ENCODE data around the gene CFAP46.

DNA sequence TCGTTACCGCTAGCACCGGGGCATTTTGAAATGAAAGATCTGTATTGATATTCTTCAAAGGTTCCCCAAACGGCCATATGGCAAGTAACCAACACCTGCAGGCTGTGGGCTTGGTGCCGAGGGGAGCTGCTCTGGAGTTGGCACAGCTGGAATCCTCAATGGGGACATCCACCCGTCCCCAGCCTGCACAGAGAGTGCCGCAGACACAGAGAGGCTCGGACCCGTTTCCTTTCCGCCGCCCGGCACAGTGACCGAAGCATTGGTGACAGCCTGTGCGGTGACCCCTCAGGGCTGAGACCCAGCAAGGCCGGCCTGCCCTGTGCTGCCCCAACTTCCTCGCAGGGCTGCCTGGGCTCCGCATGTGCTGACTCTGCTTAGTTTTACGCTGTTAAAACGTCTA, 4.5 kb downstream of the CFAP46 start:
- TF ChIP-seq, protein P1, sequence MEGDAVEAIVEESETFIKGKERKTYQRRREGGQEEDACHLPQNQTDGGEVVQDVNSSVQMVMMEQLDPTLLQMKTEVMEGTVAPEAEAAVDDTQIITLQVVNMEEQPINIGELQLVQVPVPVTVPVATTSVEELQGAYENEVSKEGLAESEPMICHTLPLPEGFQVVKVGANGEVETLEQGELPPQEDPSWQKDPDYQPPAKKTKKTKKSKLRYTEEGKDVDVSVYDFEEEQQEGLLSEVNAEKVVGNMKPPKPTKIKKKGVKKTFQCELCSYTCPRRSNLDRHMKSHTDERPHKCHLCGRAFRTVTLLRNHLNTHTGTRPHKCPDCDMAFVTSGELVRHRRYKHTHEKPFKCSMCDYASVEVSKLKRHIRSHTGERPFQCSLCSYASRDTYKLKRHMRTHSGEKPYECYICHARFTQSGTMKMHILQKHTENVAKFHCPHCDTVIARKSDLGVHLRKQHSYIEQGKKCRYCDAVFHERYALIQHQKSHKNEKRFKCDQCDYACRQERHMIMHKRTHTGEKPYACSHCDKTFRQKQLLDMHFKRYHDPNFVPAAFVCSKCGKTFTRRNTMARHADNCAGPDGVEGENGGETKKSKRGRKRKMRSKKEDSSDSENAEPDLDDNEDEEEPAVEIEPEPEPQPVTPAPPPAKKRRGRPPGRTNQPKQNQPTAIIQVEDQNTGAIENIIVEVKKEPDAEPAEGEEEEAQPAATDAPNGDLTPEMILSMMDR (IDR thresholded peaks at IDR 0.05), result no peak
- TF ChIP-seq POLR2AphosphoS5 (IDR thresholded peaks at IDR 0.05; ENCODE audit: low read depth, low read length), result no peak

Measured in Panc1 (cell line).